Gastrocnemius medialis (tissue), 4 donors: ENCODE measurements around the gene ARMC7. TPM values are rescaled to one million over a fixed set of nuclear protein-coding genes. Genes with fewer than 3 reads are reported as not detected.
"Not testable (repeated sequence)": the region's sequence is repeated elsewhere in the genome, so short reads cannot be mapped to it uniquely, and the experiment has no call there.

Experiments
- ATAC-seq, 2 donors: fragments of 150-250 bp; one replicate each; pipeline ENCODE4 v1.9.1; 2016
- DNase-seq, 2 donors: peaks; one replicate each; pipeline ENCODE4 v3.0.0-alpha.2; 2019
- H3K27ac ChIP-seq, 4 donors: fragments of 200-600 bp; sonication (generic); 1 replicate in 1 of 4; 2 replicates in 3 of 4; pipeline ENCODE4 v1.5.1; 2016 to 2018; ENCODE audit warnings: mild to moderate bottlenecking in 2 of 4, moderate library complexity in 1 of 4
- H3K27me3 ChIP-seq, 3 donors: fragments of 200-600 bp; sonication (generic) in 2 of 3; 1 replicate in 1 of 3; 2 replicates in 2 of 3; pipeline versions ENCODE4 v1.5.1 to v1.6.0; 2016 to 2019; ENCODE audit warnings: mild to moderate bottlenecking in 1 of 3, moderate library complexity in 1 of 3
- H3K36me3 ChIP-seq, 2 donors: fragments of 200-600 bp; sonication (generic) in 1 of 2; one replicate each; pipeline ENCODE4 v1.5.1; 2017 to 2018
- H3K4me1 ChIP-seq, 2 donors: fragments of 200-600 bp; sonication (generic) in 1 of 2; one replicate each; pipeline ENCODE4 v1.5.1; 2016 to 2017; ENCODE audit warnings: mild to moderate bottlenecking in 2 of 2
- H3K4me3 ChIP-seq, 4 donors: fragments of 200-600 bp; sonication (generic) in 3 of 4; 1 replicate in 1 of 4; 2 replicates in 3 of 4; pipeline ENCODE4 v1.5.1; 2016 to 2019; ENCODE audit warnings: mild to moderate bottlenecking in 2 of 4
- H3K9me3 ChIP-seq, 3 donors: fragments of 200-600 bp; sonication (generic) in 2 of 3; 1 replicate in 1 of 3; 2 replicates in 2 of 3; pipeline ENCODE4 v1.5.1; 2016 to 2019
- CTCF ChIP-seq, 5 experiments: fragments of 450-650 bp in 3 of 5; fragments of 200-600 bp in 2 of 5; sonication (generic) in 2 of 5; IDR thresholded peaks in 4 of 5; conservative IDR thresholded peaks in 1 of 5; 1 replicate in 4 of 5; 2 replicates in 1 of 5; pipeline ENCODE4 v1.5.1; 2016 to 2019; ENCODE audit warnings: antibody characterized with exemption in 5 of 5, mild to moderate bottlenecking in 3 of 5, moderate library complexity in 3 of 5
- POLR2A ChIP-seq, 2 donors: fragments of 450-650 bp; IDR thresholded peaks; one replicate each; pipeline ENCODE4 v1.6.1; 2017; ENCODE audit warnings: antibody characterized with exemption in 2 of 2, mild to moderate bottlenecking in 2 of 2, moderate library complexity in 2 of 2
- in situ Hi-C, 4 donors: fragments of 200-750 bp; cut with MboI; loops; one replicate each; pipeline versions ENCODE4 v1.15.0 to v1.8.0; 2017; ENCODE audit warnings: low sequenced_read_pairs in 4 of 4
- intact Hi-C: fragments of 100-400 bp; cut with DNase I; formaldehyde crosslinking; loops from one replicate; pipeline ENCODE4 v1.15.1; 2023; ENCODE audit warnings: low total_unique reads
- total RNA-seq, 4 donors: library from RNA; depleted of rRNA; stranded (reverse); fragments of >200 nt; gene quantifications; one replicate each; pipeline versions ENCODE4 v1.1.0 to v1.2.3, GENCODE V29; 2016

ARMC7 gene
- total RNA-seq, 4 donors from 2014 or later = 2.0 to 4.4 (median 3.0) TPM

GRCh38 chr17:75135946-75136345, 26.2 kb downstream of the ARMC7 start:
- in situ Hi-C loops = no loop called here
- ATAC-seq = no peak

GRCh38 chr17:75137762-75138161, 28.0 kb downstream of the ARMC7 start:
- intact Hi-C loops, ATAC-seq, H3K4me3 ChIP-seq, H3K27me3 ChIP-seq, H3K36me3 ChIP-seq, in situ Hi-C loops, H3K9me3 ChIP-seq, DNase-seq: not testable (repeated sequence)
- Histone ChIP-seq H3K27ac (peak overlapping the region in 3 of 4 donors; percentile 17 to 62 (median 56)), H3K4me1 (peaks cover 0 to 15% of the 10 kb centered on the region in 2 donors)

More at GRCh38 chr17:75135946-75136345, 26.2 kb downstream of the ARMC7 start:
- Histone ChIP-seq H3K9me3 (no peaks in the 10 kb centered on the region), H3K4me1 (peaks cover under 1 to 15% of the 10 kb centered on the region in 2 donors), H3K27ac (peak overlapping the region in 2 of 4 donors; percentile 6 to 53), H3K27me3 (no peaks in the 10 kb centered on the region), H3K36me3 (no peaks in the 10 kb centered on the region), H3K4me3 (no peak overlapping the region)
- intact Hi-C loops = no loop called here
- no peak for DNase-seq
- TF ChIP-seq POLR2A (IDR thresholded peaks at IDR 0.05) (no peak), CTCF (IDR thresholded peaks at IDR 0.05 in 4 of 5, conservative IDR thresholded peaks at IDR 0.05 in 1 of 5) (no peak)

DNA sequence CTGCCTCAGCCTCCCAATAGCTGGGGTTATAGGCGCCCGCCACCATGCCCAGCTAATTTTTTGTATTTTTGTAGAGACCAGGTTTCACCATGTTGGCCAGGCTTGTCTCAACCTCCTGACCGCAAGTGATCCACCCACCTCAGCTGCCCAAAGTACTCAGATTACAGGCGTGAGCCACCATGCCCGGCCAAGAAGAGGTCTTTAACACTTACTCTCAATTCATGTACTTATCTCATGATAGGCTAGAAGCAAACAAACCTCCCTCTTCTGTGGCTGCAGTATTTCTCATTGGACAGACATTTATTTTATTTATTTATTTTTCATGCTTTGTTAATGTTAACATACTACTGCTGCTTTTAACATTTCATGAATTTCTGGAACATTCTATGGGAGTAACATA, 28.8 kb downstream of the ARMC7 start:
- H3K9me3 ChIP-seq = no peaks in the 10 kb centered on the region
- peak overlapping the region; percentile 17 to 62 (median 44) for H3K27ac ChIP-seq
- in situ Hi-C loops (no loop called here), intact Hi-C loops (no loop called here)
- TF ChIP-seq CTCF (IDR thresholded peaks at IDR 0.05 in 4 of 5, conservative IDR thresholded peaks at IDR 0.05 in 1 of 5) = no peak
- TF ChIP-seq POLR2A (IDR thresholded peaks at IDR 0.05) = no peak
- H3K4me1 ChIP-seq = peaks cover 0 to 15% of the 10 kb centered on the region in 2 donors
- DNase-seq (peak in 1 of 2 donors; percentile 81), ATAC-seq (peak; percentile 90 to 94)
- H3K27me3 ChIP-seq = no peaks in the 10 kb centered on the region
- no peak overlapping the region for H3K4me3 ChIP-seq
- H3K36me3 ChIP-seq = no peaks in the 10 kb centered on the region

- DNase-seq = no peak
- H3K27ac ChIP-seq = no peak overlapping the region
- H3K4me3 ChIP-seq = no peak overlapping the region
- no peak for ATAC-seq
- H3K27me3 ChIP-seq = no peaks in the 10 kb centered on the region
- in situ Hi-C loops (no loop called here), intact Hi-C loops (no loop called here)
- peaks cover 0 to 15% of the 10 kb centered on the region in 2 donors for H3K4me1 ChIP-seq
- TF ChIP-seq POLR2A (IDR thresholded peaks at IDR 0.05) (no peak), CTCF (IDR thresholded peaks at IDR 0.05 in 4 of 5, conservative IDR thresholded peaks at IDR 0.05 in 1 of 5) (no peak)
- peaks cover 0 to 22% of the 10 kb centered on the region in 2 donors for H3K36me3 ChIP-seq
- H3K9me3 ChIP-seq = no peaks in the 10 kb centered on the region
These were observed 32.6 kb downstream of the ARMC7 start for GRCh38 chr17:75142236-75142971.

DNA sequence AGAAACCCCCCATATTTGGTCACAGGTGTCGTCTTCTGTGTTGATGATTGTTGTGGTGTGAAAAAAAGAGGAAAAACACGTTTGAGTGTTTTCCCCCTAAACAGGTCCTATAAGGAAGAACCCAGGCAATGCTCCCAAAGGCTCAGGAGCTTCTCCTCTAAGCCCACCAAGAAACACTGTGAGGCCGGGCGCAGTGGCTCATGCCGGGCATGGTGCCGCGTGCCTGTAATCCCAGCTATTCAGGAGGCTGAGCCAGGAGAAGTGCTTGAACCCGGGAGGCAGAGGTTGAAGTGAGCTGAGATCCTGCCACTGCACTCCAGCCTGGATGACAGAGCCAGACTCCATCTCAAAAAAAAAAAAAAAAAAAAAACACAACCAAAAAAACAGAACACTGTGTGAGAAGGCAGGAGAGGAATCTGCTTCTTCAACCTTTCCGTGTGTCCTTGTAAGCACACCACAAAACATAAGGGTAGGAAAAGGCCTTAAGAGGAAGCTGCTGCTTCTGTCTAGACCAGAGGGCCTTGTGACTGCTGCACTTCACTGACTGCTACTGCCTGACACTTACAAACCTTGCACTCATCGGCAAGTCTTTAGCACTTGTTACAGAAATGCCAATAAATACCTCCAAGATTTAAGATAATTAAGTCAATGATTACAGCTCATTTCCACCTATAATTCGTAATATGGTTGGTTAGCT, 35.2 kb downstream of the ARMC7 start:
- intact Hi-C loops = no loop called here
- Histone ChIP-seq H3K27me3 (no peaks in the 10 kb centered on the region), H3K27ac (no peak overlapping the region), H3K4me3 (no peak overlapping the region), H3K36me3 (peaks cover 0 to 34% of the 10 kb centered on the region in 2 donors), H3K4me1 (no peaks in the 10 kb centered on the region), H3K9me3 (no peaks in the 10 kb centered on the region)
- in situ Hi-C loops = no loop called here
- no peak for DNase-seq
- TF ChIP-seq CTCF (IDR thresholded peaks at IDR 0.05 in 4 of 5, conservative IDR thresholded peaks at IDR 0.05 in 1 of 5) (no peak), POLR2A (IDR thresholded peaks at IDR 0.05) (no peak)
- ATAC-seq = no peak
